SKM-1 (cell line): ENCODE measurements around the gene RNF40.
"Not testable (repeated sequence)": the region's sequence is repeated elsewhere in the genome, so short reads cannot be mapped to it uniquely, and the experiment has no call there.

Source experiments
- DNase-seq: peaks from one replicate; lab custom pipeline; 2025; ENCODE audit not compliant: unreplicated experiment; lab: John Stamatoyannopoulos, UW

RNF40 gene

DNA sequence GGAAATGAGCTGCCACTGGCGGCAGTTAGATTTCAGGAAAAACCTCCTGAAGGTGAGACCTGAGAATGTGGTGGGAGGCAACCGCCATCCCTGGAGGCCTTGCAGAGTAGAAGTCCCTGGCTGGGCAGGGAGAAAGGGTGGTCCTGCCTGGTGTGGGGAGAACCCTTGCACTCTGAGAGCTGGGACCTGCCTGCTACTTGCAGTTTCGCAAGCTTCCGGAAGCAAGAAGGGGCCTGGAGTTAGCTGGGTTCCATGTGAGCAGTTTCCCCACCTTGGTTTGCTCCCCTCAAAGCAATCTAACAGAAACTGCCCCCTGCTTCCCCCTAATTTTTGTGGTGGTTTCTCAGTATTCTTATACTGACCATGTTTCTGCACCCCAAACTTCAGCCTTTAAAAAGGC is 18.4 kb downstream of the RNF40 start:
- no peak for DNase-seq

DNA sequence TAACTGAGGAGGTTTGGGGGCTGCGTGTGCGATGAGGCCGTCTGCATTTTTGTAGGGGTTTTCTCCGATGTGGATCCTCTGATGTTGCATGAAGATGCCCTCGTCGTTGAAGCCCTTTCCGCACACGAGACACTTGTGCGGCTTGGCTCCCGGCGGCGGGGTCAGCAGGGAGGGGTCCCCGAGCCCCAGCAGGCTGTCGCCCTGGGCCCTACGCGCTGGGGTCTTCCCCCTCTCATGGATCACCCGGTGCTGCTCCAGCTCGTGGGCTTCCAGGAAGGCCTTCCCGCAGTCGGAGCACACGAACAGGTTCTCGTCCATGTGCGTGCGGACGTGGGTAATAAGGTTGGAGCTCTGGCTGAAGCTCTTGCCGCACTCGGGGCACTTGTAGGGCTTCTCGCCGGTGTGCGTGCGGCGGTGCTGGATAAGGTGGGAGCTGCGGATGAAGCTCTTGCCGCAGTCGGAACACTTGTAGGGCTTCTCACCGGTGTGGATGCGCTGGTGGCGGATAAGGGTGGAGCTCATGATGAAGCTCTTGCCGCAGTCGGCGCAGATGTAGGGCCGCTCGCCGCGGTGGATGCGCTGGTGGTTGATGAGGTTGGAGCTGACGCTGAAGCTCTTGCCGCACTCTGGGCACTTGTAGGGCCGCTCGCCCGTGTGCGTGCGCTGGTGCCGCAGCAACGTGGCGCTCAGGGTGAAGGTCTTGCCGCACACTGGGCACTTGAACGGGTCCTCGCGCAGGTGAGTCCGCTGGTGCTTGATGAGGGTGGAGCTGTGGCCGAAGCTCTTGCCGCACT is 20.6 kb downstream of the RNF40 start:
- DNase-seq = no peak

DNA sequence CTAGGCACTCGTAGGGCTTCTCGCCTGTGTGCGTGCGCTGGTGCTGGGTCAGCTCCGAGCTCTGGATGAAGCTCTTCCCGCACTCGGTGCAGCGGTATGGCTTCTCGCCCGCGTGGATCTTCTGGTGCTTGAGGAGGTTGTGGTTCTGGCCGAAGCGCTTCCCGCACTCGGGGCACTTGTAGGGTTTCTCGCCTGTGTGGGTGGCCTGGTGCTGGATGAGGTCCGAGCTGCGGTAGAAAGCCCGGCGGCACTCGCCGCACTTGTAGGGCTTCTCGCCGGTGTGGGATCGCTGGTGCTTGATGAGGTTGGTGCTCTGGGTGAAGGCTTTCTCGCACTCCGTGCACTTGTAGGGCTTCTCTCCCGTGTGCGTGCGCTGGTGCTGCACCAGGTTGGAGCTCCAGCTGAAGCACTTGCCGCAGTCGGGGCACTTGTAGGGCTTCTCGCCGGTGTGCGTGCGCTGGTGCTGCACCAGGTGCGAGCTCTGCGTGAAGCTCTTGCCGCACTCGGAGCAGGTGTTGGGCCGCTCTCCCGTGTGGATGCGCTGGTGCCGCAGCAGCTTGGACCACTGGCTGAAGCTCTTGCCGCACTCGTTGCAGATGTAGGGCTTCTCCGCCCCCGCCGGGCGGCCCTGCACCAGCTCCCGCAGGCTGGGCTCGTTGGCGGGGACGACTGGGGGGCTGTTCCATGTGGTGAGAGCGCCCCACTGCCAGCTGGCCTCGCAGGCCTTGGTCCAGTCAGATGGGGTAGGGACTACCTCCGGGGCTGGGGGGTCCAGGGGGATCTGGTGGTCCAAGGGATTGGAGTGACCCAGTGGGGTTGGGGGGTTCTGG is 21.4 kb downstream of the RNF40 start:
- DNase-seq = no peak

DNA sequence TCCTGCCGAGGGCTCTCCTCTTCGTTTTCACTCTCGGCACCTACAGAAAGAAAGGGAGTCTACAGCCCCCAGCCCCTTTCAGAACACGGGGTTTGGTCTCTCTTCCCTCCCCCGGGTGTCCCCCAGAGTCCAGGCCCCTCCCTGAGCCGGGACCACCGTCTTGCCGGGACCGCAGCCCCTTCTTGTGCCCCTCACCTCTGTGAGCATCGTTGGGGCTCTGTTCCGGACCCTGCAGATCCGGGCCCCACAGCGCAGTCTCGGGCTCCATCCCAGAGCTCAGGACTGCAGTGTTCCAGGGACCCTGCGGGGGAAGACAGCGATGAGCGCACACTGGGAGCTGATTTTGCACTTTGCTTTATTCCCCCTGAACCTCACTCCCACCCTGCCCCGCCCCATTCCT is 22.1 kb downstream of the RNF40 start:
- DNase-seq = no peak

DNA sequence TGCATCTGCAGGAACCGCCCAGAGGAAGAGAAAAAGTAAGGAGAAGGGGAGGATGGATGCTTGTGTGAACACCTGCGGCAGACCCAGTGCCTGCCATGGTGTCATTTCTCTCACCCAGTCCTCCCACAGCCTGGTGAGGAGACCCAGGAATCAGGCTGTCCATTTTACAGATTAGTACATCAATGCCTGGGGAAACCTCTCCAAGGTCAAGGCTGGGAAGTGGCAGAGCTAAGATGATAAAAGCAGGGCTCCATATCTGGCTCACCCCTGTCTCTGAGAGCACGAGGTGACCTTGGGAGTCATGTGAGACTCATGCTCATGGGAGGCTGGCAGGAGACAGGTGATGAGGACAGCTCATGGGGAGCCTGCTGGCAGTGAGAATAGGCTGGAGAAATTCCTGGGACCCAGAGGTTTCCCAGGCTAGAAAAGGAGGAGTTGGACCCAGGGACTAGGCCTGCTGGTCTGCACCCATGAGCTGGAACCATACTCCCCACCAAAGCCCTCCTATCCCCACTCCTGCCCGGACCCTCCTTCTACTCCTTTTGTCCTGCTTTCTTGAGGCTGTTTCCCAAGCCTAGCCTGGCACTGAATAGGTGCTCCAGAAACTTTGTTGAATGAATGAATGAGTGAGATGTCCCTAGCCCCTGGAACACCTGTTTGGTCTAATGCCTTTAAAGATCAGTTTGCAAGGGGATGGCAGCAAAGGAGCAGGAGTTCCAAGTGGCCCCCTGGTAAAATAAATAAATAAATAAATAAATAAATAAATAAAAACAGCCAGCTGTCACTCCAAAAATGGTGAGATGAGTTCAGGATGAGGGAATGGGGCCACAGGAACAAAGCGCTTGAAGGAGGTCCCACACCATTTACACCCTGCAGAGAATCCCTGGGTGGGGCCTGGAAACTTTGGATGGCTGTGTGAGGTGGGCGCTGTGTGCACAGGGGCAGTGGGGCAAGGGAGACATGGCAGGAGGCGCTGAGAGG is 23.3 kb downstream of the RNF40 start:
- no peak for DNase-seq

DNA sequence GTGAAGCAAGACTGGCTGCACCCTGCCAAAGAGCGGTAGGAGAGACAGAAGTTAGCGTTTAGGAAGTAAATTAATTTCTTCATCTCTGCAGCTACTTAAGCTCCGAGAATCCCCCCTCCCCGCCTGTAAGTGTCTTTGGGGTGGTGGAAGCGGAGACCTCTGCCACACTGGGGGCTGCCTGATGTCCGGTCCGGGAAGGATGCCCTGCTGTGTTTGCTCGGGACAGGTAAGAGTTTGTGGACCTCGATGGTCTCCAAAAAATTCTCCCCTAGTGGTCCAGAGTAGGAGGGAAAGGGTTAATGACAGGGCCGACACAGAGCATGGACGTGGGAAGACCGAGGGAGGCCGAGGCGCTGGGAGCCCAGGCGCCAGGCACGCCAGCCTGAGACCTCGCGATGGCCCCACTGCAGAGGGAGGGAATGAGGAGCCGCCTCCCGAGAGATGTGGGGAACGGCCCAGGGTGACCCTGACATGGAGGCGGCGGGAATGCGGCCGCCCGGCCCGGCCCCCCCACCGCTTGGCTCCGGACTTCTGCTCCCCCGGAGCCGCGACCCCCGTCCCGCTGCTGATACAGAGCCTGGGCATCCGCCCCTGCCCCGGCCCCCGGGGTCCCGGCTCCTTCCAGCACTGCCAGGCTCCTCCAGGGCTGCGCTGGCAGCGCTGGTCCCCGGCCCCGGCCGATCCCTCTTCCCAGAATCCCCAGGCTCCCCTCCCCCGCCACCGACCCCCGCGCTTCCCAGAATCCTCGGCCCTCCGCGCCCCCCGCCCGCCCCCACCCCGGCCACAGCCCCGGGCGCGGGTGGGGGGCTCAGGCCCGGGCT is 24.2 kb downstream of the RNF40 start:
- DNase-seq = no peak

DNA sequence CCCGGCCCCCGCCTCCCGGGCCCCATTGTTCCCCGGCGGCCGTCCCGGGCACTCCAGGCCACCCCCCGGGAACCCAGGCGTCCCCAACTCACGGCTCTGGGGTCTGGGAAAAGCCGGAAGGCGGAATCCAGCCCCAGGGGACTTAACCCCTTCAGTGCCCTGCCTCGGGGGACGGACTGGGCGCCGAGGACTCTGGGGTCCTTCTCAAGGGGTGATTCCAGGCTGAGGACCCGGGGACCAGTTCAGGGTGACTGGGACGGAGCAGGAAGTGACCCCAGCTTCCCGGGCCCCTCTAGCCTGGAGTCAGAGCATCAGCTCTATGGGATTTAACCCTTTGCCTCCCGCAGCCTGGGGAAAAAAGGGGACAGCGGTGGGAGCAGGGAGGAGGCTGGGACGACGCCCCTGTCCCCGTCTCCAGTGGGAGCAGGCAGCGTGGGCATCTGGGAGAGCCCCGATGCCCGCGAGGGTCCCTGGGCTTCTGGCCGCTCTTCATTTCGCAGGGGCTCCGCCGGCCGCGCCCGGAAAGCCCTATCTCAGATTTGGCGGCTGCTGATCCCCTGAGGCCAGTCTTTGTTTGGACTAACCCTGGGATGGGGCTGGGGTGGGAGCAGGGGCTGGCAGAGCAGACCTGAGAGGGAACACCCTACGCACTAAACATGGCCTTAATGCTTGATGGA is 25.0 kb downstream of the RNF40 start, which contains the start of gene ZNF629:
ZNF629 (minus strand) TSS at position 270 of the 677 bp plus-strand sequence. CDS start 2,723 bp downstream, outside the sequence.
- no peak for DNase-seq

DNA sequence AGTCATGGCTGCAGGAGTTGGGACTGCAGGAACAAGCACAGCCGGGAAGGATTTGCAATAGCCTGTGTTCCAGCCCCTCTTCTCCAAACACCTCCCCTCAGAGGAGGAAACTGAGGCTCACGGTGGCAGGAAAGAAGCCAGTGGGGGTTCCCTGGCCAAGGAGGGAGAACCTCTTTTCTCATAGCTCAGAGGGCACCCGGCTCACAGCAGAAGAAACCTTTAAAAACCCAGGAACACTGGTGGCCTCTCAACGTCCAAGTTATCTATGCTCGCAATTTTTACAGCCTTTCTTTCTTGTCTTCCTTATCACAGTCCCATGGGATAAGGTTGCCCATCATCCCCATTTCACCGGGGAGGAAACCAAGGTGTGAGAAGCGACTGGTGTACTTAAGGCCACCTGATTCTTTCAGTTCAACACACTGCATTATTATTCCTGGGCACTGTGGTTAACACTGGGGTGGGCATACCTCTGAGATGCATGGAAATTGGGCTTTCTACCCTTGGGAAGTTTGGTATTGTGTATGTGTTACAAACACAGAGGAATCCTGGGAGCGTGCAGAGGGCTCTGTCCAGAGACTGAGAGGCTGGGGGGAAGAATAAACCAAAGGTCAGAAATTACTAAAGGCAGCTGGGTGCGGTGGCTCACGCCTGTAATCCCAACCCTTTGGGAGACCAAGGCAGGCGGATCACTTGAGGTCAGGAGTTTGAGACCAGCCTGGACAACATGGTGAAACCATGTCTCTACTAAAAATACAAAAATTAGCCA is 25.7 kb downstream of the RNF40 start:
- DNase-seq = no peak

DNA sequence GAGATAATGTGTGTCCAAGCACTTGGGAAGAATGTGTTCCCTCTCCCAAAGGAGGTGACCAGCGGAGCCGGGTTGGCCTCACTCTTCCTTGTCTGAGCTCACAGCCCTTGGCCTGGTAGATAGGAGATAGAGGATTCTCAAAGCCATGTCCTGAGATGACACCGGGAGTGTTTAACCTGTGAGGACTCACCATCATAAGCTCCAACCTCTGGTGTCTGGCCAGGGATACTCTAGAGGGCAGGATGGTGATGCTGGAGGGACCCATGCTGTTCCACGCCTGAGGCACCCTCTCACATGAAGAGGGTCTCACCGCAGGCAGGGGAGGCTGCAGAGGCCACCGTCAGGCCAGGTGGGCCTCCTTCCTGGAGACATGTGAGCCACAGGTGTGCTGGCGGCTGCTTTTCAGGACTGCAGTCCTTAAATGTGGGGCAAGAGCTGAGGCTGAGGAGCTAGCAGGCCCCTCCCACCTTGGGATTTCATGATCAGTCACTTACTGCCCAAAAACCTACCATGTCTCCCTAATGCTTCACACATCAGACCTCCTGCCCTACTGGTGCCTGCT is 31.5 kb downstream of the RNF40 start:
- no peak for DNase-seq

DNA sequence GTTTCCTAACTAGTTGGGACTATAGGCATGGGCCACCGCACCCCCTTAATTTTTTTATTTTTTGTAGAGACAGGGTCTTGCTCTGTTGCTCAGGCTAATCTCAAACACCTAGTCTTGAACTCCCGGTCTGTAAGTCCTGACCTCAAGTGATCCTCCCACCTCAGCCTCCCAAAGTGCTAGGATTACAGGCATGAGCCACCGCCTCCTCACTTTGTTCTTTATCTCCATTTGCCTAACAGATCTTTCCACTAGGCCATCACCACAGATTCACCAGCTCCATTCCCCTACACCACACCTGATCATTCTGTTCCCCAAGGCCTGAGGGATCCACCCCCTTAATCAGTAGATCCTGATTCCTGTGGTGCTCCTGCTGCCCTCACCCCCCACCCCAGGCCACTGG is 32.5 kb downstream of the RNF40 start:
- no peak for DNase-seq

DNA sequence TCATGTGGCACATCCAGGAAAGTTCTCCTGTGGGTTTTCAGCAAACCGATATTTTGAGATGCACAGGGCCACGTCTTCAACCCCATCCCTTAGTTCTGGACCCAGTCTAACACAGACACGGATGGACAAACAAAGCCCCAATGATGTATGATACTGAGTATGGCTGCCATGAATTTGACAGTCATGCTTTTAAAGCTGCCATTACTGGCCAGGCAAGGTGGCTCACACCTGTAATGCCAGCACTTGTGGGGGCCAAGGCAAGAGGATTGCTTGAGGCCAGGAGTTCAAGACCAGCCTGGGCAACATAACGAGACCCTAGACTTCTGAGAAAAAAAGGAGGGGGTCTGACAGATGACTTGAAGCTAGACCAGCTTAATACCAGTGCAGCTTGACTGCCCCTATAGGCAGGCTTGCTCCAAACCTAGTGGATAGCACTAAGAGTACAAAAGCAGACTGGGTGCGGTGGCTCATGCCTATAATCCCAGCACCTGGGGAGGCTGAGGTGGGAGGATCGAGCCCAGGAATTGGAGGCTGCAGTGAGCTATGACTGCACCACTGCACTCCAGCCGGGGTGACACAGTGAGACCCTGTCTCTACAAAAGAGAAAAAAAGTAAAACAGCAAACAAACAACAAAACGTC is 35.7 kb downstream of the RNF40 start:
- DNase-seq = no peak

DNA sequence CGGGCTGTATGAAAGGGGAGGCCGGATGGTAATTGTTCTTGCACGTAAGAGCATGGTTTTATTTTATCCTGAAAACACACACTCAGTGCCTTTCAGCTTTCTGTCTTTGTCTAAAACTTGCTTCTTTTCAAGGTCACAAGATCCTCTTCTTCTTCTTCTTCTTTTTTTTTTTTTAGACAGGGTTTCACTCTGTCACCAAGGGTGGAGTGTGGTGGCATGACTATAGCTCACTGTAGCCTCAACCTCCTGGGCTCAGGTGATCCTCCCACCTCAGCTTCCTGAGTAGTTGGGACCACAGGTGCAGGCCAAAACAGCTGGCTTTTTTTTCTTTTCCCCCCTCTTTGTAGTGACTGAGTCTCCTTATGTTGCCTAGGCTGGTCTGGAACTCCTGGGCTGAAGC is 40.8 kb downstream of the RNF40 start:
- no peak for DNase-seq

DNA sequence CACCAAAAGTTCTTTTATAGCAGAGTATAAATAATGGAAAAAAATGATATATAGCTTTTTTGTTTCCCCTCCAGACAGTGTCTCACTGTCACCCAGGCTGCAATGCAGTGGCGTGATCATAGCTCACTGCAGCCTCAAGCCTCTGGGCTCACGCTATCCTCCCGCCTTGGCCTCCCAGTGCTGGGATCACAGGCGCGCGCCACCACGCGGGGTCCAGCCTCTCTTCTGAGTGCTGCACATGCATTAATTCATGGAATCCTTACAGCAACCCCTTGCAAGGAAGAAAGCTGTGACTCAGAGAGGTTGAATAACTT is 42.9 kb downstream of the RNF40 start:
- no peak for DNase-seq

DNA sequence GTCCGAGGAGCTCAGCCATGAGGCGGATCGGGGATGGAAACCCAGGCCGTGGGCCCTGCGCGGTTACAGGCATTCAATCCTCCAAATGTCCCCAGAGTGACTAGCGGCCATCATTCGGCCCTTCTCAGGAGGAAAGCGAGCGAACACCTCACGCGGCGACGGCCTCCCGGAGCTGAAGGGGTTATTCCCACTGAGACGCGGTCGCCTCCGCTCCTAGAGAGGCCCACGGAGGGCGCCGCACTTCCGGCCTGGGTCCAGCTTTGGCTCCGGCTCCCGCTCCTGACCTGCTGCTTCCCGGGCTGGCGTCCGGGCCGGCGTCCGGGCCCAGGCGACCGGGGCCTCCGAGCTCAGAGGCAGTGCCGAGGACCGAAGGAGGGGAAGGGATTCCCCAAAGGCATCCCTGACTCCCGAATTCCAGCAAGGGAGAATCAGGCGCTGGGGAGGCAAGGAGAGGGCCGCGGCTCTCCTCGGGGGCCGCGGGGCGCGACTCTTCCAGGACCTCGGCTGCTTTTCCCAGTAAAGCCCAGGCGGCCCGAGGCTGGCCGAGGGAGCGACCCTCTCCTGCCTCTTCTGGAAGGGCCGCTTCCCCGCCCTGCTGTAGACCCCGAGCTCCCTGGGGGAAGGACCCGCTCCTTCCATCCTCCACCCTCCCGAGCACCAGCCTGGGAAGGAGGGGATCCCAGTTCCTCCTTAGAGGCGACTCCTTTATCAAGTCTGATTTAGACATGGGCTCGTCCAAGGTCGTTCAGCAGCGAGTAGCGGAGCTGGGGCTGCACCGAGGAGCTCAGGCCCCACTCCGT is 43.4 kb downstream of the RNF40 start:
- peak; percentile 53 for DNase-seq

DNA sequence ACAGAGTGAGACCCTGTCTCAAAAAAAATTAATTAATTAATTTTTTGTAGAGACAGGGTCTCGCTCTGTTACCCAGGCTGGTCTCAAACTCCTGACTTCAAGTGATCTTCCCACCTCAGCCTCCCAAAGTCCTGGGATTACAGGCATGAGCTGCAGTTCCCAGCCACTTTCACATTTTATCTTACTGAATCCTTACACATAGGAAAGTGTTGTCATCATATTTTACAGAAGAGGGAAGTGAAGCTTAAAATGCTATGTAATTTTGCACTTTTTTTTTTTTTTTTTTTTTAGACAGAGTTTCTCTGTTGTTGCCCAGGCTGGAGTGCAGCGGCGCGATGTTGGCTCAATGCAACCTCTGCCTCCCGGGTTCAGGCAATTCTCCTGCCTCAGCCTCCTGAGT is 46.0 kb downstream of the RNF40 start:
- DNase-seq = no peak

DNA sequence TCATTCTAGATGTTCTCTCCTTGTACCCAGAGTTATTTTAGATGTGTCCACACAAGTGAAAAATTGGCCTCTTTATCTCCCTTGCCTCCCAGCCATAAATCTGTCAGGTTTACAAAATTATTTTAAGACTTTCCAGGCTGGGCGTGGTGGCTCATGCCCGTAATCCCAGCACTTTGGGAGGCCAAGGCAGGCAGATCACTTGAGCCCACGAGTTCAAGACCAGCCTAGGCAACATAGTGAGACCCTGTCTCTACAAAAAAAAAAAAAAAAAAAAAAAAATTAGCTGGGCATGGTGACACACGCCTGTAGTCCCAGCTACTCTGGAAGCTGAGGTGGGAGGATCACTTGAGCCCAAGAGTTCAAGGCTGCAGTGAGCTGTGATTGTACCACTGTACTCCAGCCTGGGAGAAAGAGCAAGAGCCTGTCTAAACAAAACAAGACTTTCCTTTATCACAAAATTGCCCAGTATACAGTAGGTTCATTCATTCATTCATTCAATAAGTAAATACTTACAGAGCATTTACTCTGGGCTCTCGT is 46.8 kb downstream of the RNF40 start:
- not testable (repeated sequence) for DNase-seq

DNA sequence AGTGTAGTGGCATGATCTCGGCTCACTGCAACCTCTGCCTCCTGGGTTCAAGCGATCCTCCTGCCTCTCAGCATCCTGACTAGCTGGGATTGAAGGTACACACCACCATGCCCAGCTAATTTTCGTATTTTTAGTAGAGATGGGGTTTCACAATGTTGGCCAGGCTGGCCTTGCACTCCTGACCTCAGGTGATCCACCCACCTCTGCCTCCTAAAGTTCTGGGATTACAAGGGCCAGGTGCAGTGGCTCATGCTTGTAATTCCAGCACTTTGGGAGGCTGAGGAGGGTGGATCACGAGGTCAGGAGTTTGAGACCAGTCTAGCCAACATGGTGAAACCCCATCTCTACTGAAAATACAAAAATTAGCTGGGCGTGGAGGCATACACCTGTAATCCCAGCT is 47.6 kb downstream of the RNF40 start:
- DNase-seq = not testable (repeated sequence)
